Fibroblast of gingiva (primary cell): ENCODE results near the gene TANC2.

Experiments used
- DNase-seq: peaks from one replicate; pipeline ENCODE4 v3.0.0-alpha.2; 2011; ENCODE audit warnings: low read depth

The TANC2 gene

DNA sequence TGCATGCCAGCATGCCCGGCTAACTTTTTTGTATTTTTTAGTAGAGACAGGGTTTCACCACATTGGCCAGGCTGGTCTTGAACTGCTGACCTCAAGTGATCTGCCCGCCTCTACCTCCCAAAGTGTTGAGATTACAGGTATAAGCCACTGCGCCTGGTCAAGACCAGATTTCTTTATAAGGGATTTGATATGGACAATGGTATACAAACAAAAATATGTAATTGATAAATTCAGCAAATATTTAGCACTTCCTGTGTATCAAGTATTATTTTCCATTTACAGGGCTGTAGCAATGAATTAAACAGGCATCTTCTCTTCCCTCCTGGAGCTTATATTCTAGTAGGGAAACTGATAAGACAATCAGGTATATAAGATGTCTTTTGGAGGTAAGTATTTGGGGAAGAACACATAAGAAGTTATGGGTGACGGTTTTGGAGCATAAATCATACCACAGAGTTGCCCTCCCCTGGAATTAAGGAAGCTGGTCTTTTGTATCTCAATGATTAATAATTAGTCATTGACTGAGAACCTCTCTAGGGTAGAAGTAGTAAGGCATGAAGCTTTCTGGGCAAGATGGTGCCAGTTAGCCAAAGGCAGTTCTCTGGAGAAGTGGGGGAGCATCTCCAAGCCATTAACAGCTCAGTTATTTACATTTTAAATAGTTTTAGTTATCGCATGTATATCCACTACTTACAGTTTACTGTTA is 35.8 kb downstream of the TANC2 start:
- no peak for DNase-seq

- DNase-seq = no peak
Measured at GRCh38 chr17:63002625-63003024, 36.6 kb downstream of the TANC2 start.

- DNase-seq = no peak
Measured at GRCh38 chr17:63015824-63016223, 49.8 kb downstream of the TANC2 start.
